HG03571 (cell line): ENCODE results near the gene ZNF778.

Source experiments
- ATAC-seq: cut with Tn5 transposase; IDR thresholded peaks from one replicate; pipeline ENCODE4 v1.9.1; 2021; ENCODE audit not compliant: unreplicated experiment

ZNF778 gene

DNA sequence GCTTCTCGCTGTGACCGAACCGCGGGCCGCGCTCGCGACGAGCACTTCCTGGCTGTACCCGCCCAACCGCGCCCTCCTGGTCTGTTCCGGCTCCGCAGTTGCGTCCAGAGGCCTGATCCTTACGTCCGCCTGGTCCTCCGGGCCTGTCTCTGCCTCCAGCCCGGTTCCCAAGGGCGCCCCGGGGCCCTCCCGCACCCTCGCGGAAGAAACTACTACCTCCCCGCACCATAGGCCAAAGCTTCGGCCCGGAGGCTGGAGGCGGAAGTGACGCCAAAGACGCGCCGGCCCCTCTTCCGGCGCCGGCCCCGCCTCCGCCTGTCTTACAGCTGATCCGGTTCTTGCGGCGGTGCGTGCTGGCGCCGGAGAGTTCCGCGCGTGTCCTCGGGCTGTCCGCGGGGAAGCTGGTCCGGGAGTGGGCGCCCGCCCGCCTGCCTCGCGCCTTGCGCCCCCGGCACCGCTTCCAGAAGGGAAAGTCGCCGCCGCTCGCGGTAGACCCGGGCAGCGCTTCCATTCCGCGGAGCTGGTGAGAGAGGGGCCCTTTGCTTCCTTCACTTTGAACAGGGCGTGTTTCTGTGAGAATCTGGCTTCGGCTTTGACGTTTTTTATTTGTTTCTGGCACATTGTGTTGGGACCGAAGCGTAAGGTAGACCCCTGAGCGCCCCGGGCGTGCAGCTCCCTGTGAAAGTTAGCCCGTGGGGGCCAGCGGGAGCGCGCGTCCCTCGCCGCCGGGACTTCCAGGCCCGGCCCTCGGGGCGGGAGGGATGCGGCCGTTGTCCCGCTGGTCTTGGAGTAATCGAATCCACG lies at the start of gene ZNF778:
TSS of gene ZNF778 (plus strand) at position 316 of the 804 bp plus-strand sequence. CDS start 3,425 bp downstream, outside the sequence.
- ATAC-seq, result peak; percentile 81

GRCh38 chr16:89168381-89169189 lies 48.9 kb upstream of the ZNF778 start:
- no peak for ATAC-seq

DNA sequence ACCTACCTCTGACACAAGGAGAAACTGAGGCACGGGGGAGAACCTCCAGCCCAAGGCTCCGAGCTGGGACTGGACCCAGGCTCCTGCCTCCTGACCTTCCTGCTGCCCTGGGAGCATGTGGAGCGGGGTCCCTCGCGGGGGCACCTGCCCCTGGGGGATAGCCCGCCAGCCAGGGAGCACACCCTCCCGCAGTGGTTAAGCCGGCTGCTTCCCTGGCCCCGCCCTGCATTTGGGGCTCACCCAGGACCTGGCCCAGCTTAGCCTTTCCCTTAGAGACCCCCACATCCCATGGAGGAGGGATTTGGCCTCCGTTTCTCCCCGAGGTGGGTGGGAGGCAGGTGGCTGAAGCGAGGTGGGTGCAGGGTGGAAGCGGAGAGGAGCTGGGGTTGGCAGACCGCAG lies 47.7 kb upstream of the ZNF778 start:
- no peak for ATAC-seq

- ATAC-seq, result no peak
These were observed 46.9 kb upstream of the ZNF778 start for GRCh38 chr16:89170346-89171215.

GRCh38 chr16:89171216-89172170 lies 46.0 kb upstream of the ZNF778 start, which contains the start of gene CDH15:
Gene CDH15, plus strand, starts transcription at chr16:89171748. Its CDS starts 84 bp downstream, at chr16:89171832.
- ATAC-seq, result peak; percentile 69

DNA sequence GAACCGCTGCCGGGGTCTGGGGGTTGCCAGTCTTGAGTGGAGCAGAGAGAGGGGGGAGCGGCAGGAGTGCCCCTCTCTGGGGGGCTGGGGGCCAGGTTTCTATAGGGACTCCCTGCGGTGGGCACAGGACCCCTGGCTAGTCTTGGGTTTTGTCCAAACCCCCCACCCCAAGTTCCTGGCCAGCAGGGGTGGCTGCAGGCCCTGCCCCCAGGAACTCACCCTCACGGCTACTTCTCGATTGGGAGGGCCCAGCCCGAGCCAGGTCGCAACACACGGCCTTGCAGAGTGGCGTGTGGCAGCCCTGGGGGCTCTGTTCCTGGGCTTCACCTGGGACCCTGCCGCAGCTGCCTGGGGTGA lies 45.4 kb upstream of the ZNF778 start:
- ATAC-seq, result no peak

GRCh38 chr16:89172528-89173173 lies 44.9 kb upstream of the ZNF778 start:
- no peak for ATAC-seq

DNA sequence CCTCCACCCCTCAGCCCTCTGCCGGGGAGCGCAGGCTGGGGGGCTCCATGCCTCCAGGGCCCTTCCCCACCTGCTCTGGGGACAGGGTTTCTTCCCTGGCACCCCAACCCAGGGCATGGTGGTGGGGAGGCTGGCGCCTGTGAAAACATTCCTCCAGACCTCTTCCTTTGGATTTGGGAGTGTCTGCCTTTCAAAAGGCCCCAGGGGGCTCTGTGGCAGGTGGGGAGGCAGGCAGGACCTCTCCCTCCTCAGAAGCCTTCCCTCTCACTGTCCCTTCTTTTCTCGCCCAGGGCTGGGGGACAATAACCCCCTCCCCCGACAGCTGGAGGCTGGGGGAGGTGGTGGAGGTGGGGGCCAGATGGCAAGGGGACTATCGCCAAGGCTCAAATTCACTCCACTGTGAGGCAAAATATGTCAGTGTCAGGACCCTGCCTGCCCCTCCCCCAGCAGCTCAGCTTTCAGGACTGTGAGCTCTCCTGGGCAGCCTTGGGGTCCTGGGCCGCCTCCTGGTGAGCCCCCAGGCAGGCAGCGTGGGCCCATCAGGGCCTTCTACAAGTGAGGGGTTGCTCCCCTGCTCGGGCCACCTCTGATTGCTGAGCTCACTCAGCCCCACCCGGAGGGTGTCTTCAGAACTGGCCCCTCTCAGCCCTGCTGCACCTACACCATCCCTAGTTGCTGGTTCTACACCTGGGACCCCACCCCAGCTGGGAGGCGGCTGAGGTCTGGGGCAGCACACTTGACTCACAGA lies 44.2 kb upstream of the ZNF778 start:
- no peak for ATAC-seq

DNA sequence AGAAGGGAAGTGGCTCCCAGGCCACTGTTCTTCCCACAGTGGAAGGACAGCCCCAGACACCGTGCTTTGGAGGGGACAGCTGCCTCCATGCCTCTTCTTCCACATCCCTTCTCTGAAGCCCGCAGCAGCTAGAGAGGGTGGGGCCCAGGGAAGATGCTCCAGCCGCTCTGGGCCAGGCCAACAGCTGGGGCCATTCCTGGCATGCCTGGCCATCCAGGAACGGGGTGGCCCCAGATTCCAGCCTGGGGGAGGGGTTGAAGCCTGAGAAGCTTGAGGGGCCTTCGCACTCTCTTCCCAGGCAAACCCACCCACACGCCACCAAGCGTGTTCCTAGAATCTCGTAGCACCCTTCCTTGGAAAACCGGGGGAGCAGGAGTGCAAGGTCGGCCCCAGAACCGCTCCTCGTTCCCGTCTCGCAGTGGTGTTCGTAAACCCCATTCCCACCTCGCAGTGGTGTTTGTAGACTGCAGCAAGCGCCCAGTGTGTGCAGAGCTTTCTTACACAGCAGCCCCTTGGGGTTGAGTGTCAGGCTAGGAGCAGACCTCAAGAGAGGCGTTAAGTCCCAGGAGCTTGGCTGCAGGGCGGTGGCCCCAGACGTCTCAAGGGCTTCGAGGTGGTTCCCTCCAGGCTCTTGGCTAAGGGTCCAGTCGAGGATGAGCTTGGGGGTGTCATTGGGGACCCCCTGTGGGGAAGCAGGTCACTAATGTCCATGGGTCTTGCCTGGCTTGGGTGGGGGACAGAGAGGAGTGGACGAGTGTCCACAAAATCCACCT lies 43.3 kb upstream of the ZNF778 start:
- ATAC-seq, result no peak

- no peak for ATAC-seq
These were observed 42.6 kb upstream of the ZNF778 start for GRCh38 chr16:89174877-89175276.

DNA sequence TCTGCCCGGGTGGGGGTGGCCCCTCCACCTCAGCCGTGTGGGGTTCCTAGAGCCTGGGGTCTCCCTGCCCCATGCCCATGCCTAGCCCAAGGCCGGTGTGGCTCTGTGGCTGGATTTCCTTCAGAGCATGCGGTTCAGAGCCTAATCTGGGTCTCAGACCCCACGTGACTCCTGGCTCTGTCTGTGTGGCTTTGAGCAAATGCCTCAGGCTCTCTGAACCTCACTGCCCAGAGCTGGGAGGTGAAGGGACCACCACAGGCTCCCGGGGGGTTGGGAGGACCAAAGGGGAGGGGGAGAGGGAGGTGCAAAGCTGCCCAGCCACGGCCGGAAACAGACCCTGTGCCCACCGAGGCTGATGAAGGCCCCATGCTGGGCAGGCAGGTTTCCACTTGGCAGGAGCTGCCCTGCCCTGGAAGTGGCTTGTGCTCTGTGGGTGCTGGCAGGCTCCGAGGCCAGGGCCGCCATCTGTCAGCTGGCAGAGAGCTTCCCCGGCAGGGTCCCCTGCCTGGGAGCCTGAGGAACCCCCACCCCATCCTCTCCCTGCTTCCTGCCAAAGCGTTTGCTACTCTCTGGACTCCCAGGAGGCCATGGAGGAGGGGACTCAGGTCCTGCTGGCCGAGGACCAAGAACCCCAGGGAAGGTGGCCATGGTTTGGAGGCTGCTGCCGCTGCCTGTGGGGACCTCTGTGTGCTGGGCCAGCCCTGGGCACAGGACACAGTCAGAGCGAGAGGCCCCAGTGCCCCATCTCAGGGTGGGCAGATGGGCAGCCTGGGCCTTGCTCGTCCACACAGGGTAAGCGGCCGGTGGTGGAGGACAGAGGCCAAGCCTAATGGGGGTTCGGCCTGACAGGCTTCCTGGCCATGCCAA lies 42.0 kb upstream of the ZNF778 start:
- ATAC-seq, result no peak

GRCh38 chr16:89176147-89176690 lies 41.3 kb upstream of the ZNF778 start:
- no peak for ATAC-seq

GRCh38 chr16:89176717-89177116 lies 40.8 kb upstream of the ZNF778 start:
- no peak for ATAC-seq

DNA sequence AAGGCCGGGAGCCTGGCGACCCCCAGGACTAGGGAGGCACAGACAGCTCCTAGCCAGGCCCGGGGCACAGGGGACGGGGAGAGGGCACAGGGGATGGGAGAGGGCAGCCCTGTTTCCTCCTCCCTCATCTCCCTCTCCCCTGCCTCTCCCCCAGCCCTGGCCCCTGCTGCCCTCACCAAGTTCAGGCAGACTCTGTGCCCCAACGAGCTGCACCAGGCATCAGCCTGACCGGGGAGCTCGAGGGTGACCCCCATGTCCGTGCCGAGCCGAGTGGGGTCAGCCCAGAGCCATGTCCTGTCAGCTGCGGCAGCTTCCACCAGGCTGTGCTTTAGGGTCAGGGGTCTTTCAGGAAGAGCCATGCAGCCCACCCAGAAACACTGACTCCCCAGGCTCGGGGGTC lies 40.0 kb upstream of the ZNF778 start:
- ATAC-seq, result no peak

GRCh38 chr16:89178453-89179147 lies 38.9 kb upstream of the ZNF778 start:
- no peak for ATAC-seq

GRCh38 chr16:89179148-89179484 lies 38.4 kb upstream of the ZNF778 start:
- ATAC-seq, result no peak
